Right renal cortex interstitium (tissue), 3 donors: ENCODE measurements around the gene STPG4. TPM values are rescaled to one million over a fixed set of nuclear protein-coding genes. Genes with fewer than 3 reads are reported as not detected.

Experiments
- DNase-seq, 3 donors: peaks; one replicate each; pipeline ENCODE4 v3.0.0-alpha.2; 2013; ENCODE audit warnings: low read depth in 3 of 3, low spot score in 2 of 3
- polyA plus RNA-seq, 3 donors: library from polyadenylated mRNA; unstranded; fragments of 120-200 nt; gene quantifications; one replicate each; pipeline ENCODE4 v1.2.1, GENCODE V29; 2013; ENCODE audit not compliant: insufficient read length in 3 of 3

Gene STPG4
- polyA plus RNA-seq, 3 donors: not detected

- no peak for DNase-seq
Measured at GRCh38 chr2:47039489-47039870, 115.6 kb downstream of the STPG4 start.

- no peak for DNase-seq
Measured at GRCh38 chr2:47038656-47039488, 116.2 kb downstream of the STPG4 start.

DNA sequence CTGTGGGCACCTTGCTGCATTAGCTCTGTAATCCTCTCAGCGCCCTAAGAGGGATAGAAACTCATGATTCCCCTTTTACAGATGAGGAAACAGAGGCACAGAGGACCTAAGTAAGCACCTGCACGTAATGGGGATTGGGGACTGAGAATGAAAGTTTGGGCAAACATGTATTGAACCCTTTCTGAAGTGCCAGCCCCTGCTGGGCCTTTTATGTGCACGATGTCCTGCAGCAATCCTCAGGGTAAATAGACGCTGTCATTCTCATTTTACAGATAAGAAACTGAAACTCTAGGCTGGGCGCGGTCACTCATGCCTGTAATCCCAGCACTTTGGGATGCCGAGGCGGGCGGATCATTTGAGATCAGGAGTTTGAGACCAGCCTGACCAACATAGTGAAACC lies 117.4 kb downstream of the STPG4 start:
- no peak for DNase-seq

Other genes starting within 250 kb of the STPG4 start
- 100 to 1,000 TPM in 1 of 3 donors, 10 to 100 TPM in 2; 95.3 to 100 (median 97.3) TPM for gene MCFD2, start 239.5 kb downstream of the STPG4 start, polyA plus RNA-seq
- 10 to 100 TPM in 2 of 3 donors, 1 to 10 TPM in 1; 9.3 to 11.8 (median 10.3) TPM for gene TTC7A, start 214.1 kb downstream of the STPG4 start, polyA plus RNA-seq
- gene CALM2, start 21.2 kb upstream of the STPG4 start, polyA plus RNA-seq: 1,000 to 10,000 TPM; 1,094 to 1,319 (median 1,309) TPM
- gene EPCAM, start 214.0 kb upstream of the STPG4 start, polyA plus RNA-seq: 100 to 1,000 TPM; 479 to 494 (median 479) TPM
- gene MSH2, start 247.8 kb upstream of the STPG4 start, polyA plus RNA-seq: 10 to 100 TPM; 75.1 to 90.6 (median 83.8) TPM